Stimulated activated CD4-positive, alpha-beta T cell treated with anti-CD3 and anti-CD28 coated beads, TNF-alpha, amount 100 ng/mL, for 1 hour (primary cell): ENCODE measurements around the gene SAV1.
A peak's percentile ranks its signal among the peaks of the same experiment; 100 is the strongest.
"Not testable (repeated sequence)": the region's sequence is repeated elsewhere in the genome, so short reads cannot be mapped to it uniquely, and the experiment has no call there.

Experiments
- DNase-seq, 3 donors: peaks; one replicate each; pipeline ENCODE4 v3.0.0-alpha.2; 2020; ENCODE audit warnings: low read depth in 3 of 3, low spot score in 1 of 3

Gene SAV1

GRCh38 chr14:50667996-50668825 lies at the start of gene SAV1:
SAV1 (minus strand) TSS chr14:50668306; CDS start chr14:50667967, 339 bp downstream.
- DNase-seq, result peak in 2 of 3 donors; percentile 6 to 43

- no peak for DNase-seq
These were observed 49.7 kb upstream of the SAV1 start for GRCh38 chr14:50717811-50718210.

- no peak for DNase-seq
These were observed 46.5 kb upstream of the SAV1 start for GRCh38 chr14:50714450-50715073.

- DNase-seq, result no peak
These were observed 42.9 kb upstream of the SAV1 start for GRCh38 chr14:50711043-50711442.

- no peak for DNase-seq
These were observed 37.0 kb upstream of the SAV1 start for GRCh38 chr14:50705026-50705593.

GRCh38 chr14:50704454-50705010 lies 36.4 kb upstream of the SAV1 start:
- no peak for DNase-seq

- DNase-seq, result no peak
These were observed 29.7 kb upstream of the SAV1 start for GRCh38 chr14:50697659-50698290.

GRCh38 chr14:50694260-50694659 lies 26.2 kb upstream of the SAV1 start:
- not testable (repeated sequence) for DNase-seq

- DNase-seq, result no peak
These were observed 20.8 kb upstream of the SAV1 start for GRCh38 chr14:50688875-50689274.

- no peak for DNase-seq
These were observed 11.6 kb upstream of the SAV1 start for GRCh38 chr14:50679674-50680073.

GRCh38 chr14:50678163-50678562 lies 10.1 kb upstream of the SAV1 start:
- no peak for DNase-seq

- DNase-seq, result no peak
These were observed 9.5 kb upstream of the SAV1 start for GRCh38 chr14:50677527-50678063.

- no peak for DNase-seq
These were observed 8.9 kb upstream of the SAV1 start for GRCh38 chr14:50676814-50677516.

GRCh38 chr14:50675597-50675996 lies 7.5 kb upstream of the SAV1 start:
- DNase-seq, result no peak

GRCh38 chr14:50670866-50671256 lies 2.8 kb upstream of the SAV1 start:
- no peak for DNase-seq

- no peak for DNase-seq
These were observed 2.2 kb upstream of the SAV1 start for GRCh38 chr14:50670196-50670865.

GRCh38 chr14:50669441-50669986 lies 1.4 kb upstream of the SAV1 start:
- no peak for DNase-seq

GRCh38 chr14:50668826-50669143 lies 679 bp upstream of the SAV1 start:
- no peak for DNase-seq

- DNase-seq, result no peak
These were observed 466 bp downstream of the SAV1 start for GRCh38 chr14:50667684-50667995.
